Progenitor cell of endocrine pancreas (in vitro differentiated cells): Measurements from ENCODE around the gene THBS3. TPM values are rescaled to one million over a fixed set of nuclear protein-coding genes. Genes with fewer than 3 reads are reported as not detected.

ENCODE experiments used
- DNase-seq: peaks from one replicate; pipeline ENCODE4 v3.0.0; 2021; ENCODE audit warnings: low spot score; ENCODE audit not compliant: unreplicated experiment
- H3K27ac Mint-ChIP-seq: 2 replicates; pipeline ENCODE4 v1.8.0; 2021; ENCODE audit warnings: mild to moderate bottlenecking, moderate library complexity, mixed read lengths
- H3K27me3 Mint-ChIP-seq: 2 replicates; pipeline ENCODE4 v1.8.0; 2021; ENCODE audit warnings: mixed read lengths
- H3K36me3 Mint-ChIP-seq: 2 replicates; pipeline ENCODE4 v1.8.0; 2022; ENCODE audit warnings: mixed read lengths; ENCODE audit not compliant: insufficient read depth
- H3K4me1 Mint-ChIP-seq: 2 replicates; pipeline ENCODE4 v1.8.0; 2021; ENCODE audit warnings: low read depth, mixed read lengths
- H3K4me3 Mint-ChIP-seq: 2 replicates; pipeline ENCODE4 v1.8.0; 2021; ENCODE audit warnings: low read depth, mild to moderate bottlenecking, moderate library complexity, mixed read lengths
- H3K9me3 Mint-ChIP-seq: 2 replicates; pipeline ENCODE4 v1.8.0; 2021; ENCODE audit warnings: low read depth, mixed read lengths
- total RNA-seq: library from RNA; stranded (reverse); gene quantifications from 2 replicates; pipeline ENCODE4 v1.2.1, GENCODE V29; 2021
- TF ChIP-seq, protein P1 (sequence below): fragments of 200-600 bp; sonication (generic); IDR thresholded peaks from one replicate; pipeline ENCODE4 v1.5.0; 2021; ENCODE audit warnings: antibody characterized with exemption, mild to moderate bottlenecking; ENCODE audit not compliant: unreplicated experiment

The THBS3 gene
- total RNA-seq, 1 donor from 2014 or later, result 46.0 TPM

GRCh38 chr1:155198547-155198906 is 9.2 kb downstream of the THBS3 start:
- Mint-ChIP-seq H3K27ac (no peak overlapping the region), H3K36me3 (peaks cover 15% of the 10 kb centered on the region), H3K9me3 (no peaks in the 10 kb centered on the region), H3K27me3 (no peaks in the 10 kb centered on the region), H3K4me3 (no peak overlapping the region), H3K4me1 (peaks cover 18% of the 10 kb centered on the region)
- no peak for DNase-seq
- TF ChIP-seq, protein P1, sequence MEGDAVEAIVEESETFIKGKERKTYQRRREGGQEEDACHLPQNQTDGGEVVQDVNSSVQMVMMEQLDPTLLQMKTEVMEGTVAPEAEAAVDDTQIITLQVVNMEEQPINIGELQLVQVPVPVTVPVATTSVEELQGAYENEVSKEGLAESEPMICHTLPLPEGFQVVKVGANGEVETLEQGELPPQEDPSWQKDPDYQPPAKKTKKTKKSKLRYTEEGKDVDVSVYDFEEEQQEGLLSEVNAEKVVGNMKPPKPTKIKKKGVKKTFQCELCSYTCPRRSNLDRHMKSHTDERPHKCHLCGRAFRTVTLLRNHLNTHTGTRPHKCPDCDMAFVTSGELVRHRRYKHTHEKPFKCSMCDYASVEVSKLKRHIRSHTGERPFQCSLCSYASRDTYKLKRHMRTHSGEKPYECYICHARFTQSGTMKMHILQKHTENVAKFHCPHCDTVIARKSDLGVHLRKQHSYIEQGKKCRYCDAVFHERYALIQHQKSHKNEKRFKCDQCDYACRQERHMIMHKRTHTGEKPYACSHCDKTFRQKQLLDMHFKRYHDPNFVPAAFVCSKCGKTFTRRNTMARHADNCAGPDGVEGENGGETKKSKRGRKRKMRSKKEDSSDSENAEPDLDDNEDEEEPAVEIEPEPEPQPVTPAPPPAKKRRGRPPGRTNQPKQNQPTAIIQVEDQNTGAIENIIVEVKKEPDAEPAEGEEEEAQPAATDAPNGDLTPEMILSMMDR, result no peak

- H3K4me1 Mint-ChIP-seq, result peaks cover 20% of the 10 kb centered on the region
- TF ChIP-seq, protein P1, result no peak
Observed at GRCh38 chr1:155197901-155198546, 9.7 kb downstream of the THBS3 start.

GRCh38 chr1:155196893-155197638 is 10.6 kb downstream of the THBS3 start:
- peaks cover 26% of the 10 kb centered on the region for H3K4me1 Mint-ChIP-seq
- TF ChIP-seq, protein P1, result no peak
- no peaks in the 10 kb centered on the region for H3K9me3 Mint-ChIP-seq
- H3K4me3 Mint-ChIP-seq, result peak overlapping the region; percentile 34
- no peak for DNase-seq
- no peak overlapping the region for H3K27ac Mint-ChIP-seq
- H3K36me3 Mint-ChIP-seq, result peaks cover 10% of the 10 kb centered on the region
- H3K27me3 Mint-ChIP-seq, result no peaks in the 10 kb centered on the region

More at GRCh38 chr1:155197901-155198546, 9.7 kb downstream of the THBS3 start:
- DNase-seq, result no peak
- Mint-ChIP-seq H3K27me3 (no peaks in the 10 kb centered on the region), H3K27ac (peak overlapping the region; percentile 25), H3K4me3 (no peak overlapping the region), H3K36me3 (peaks cover 13% of the 10 kb centered on the region), H3K9me3 (no peaks in the 10 kb centered on the region)

GRCh38 chr1:155196103-155196892 is 11.4 kb downstream of the THBS3 start:
- H3K36me3 Mint-ChIP-seq, result peaks cover 10% of the 10 kb centered on the region
- no peaks in the 10 kb centered on the region for H3K9me3 Mint-ChIP-seq
- H3K4me1 Mint-ChIP-seq, result peaks cover 29% of the 10 kb centered on the region
- H3K27me3 Mint-ChIP-seq, result no peaks in the 10 kb centered on the region
- no peak for DNase-seq
- peak overlapping the region; percentile 80 for H3K4me3 Mint-ChIP-seq
- TF ChIP-seq, protein P1, result no peak
- H3K27ac Mint-ChIP-seq, result peak overlapping the region; percentile 39
